NB4 (cell line): ENCODE data around the gene CTNNA3.

Experiments used
- MAX ChIP-seq: IDR thresholded peaks from 2 replicates; pipeline ENCODE4 v1.6.1; 2011; ENCODE audit warnings: low read depth, low read length
- MYC ChIP-seq: IDR thresholded peaks from 2 replicates; pipeline ENCODE4 v1.6.1; 2011; ENCODE audit warnings: low read depth, low read length
- POLR2A ChIP-seq: IDR thresholded peaks from 2 replicates; pipeline ENCODE4 v1.6.1; 2011; ENCODE audit warnings: mild to moderate bottlenecking; ENCODE audit not compliant: insufficient read length; ENCODE audit errors: extremely low read depth
- TF ChIP-seq, protein P1 (sequence below): IDR thresholded peaks from one replicate; pipeline ENCODE4 v1.5.1; 2012; ENCODE audit warnings: low read depth, low read length

DNA sequence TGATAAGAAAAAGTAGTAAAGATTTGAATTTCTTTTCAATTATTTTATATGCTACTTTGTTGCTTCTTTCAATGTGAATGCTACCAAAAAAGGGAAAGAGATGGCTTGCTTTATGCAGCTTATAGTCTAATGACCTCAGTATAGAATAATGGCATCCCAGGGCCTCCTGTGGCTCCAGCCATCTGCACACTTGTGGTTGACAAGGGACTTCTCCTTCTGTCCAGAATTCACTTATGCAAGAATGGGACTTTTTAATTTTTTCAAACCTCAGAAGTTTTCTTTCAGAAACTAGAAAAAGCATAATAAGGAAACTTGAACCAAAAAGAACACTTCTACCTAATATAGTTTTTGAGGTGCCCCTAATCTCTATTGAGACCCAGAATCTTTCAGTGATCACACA is 310.9 kb downstream of the CTNNA3 start:
- TF ChIP-seq MAX (no peak), POLR2A (no peak), MYC (no peak)
- TF ChIP-seq, protein P1, sequence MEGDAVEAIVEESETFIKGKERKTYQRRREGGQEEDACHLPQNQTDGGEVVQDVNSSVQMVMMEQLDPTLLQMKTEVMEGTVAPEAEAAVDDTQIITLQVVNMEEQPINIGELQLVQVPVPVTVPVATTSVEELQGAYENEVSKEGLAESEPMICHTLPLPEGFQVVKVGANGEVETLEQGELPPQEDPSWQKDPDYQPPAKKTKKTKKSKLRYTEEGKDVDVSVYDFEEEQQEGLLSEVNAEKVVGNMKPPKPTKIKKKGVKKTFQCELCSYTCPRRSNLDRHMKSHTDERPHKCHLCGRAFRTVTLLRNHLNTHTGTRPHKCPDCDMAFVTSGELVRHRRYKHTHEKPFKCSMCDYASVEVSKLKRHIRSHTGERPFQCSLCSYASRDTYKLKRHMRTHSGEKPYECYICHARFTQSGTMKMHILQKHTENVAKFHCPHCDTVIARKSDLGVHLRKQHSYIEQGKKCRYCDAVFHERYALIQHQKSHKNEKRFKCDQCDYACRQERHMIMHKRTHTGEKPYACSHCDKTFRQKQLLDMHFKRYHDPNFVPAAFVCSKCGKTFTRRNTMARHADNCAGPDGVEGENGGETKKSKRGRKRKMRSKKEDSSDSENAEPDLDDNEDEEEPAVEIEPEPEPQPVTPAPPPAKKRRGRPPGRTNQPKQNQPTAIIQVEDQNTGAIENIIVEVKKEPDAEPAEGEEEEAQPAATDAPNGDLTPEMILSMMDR, result no peak
